HEK293 (cell line): ENCODE measurements around the gene POLR3E.
A peak's percentile ranks its signal among the peaks of the same experiment; 100 is the strongest.

Experiments used
- CTCF ChIA-PET: fragments of 350-600 bp; formaldehyde crosslinking; extraction: SDS; loops from one replicate; lab custom pipeline; 2021; ENCODE audit warnings: antibody characterized with exemption; lab: Yijun Ruan, JAX
- POLR2A ChIA-PET: fragments of 300-600 bp; formaldehyde crosslinking; extraction: SDS; loops from one replicate; lab custom pipeline; 2020; ENCODE audit warnings: antibody characterized with exemption, inconsistent platforms; lab: Yijun Ruan, JAX
- H3K27ac ChIP-seq: fragments of 200-500 bp; sonication (Bioruptor generic); 2 replicates; pipeline ENCODE4 v1.5.1; 2014; ENCODE audit warnings: low read depth, low read length, control low read depth, inconsistent platforms; ENCODE audit errors: extremely low read depth
- H3K36me3 ChIP-seq, 2 experiments: fragments of 200-500 bp in 1 of 2; sonication (Bioruptor generic) in 1 of 2; 1 replicate in 1 of 2; 2 replicates in 1 of 2; pipeline ENCODE4 v1.5.1; 2014 to 2017; ENCODE audit warnings: inconsistent platforms in 2 of 2, low read length in 2 of 2; ENCODE audit not compliant: control insufficient read depth in 2 of 2, insufficient read depth in 1 of 2
- H3K4me1 ChIP-seq: fragments of 200-500 bp; sonication (Bioruptor generic); 2 replicates; pipeline ENCODE4 v1.5.1; 2014; ENCODE audit warnings: mild to moderate bottlenecking, low read length, inconsistent platforms; ENCODE audit not compliant: control insufficient read depth, insufficient read depth
- H3K4me3 ChIP-seq: 2 replicates; pipeline ENCODE4 v1.5.1; 2011; ENCODE audit warnings: low read depth, mild to moderate bottlenecking, control low read depth, low read length, moderate library complexity
- H3K9me3 ChIP-seq: fragments of 200-500 bp; sonication (Bioruptor generic); 2 replicates; pipeline ENCODE4 v1.5.1; 2014; ENCODE audit warnings: low read depth, low read length, inconsistent platforms; ENCODE audit not compliant: control insufficient read depth, insufficient read depth
- BCL6B ChIP-seq: fragments of 450-650 bp; formaldehyde crosslinking; IDR thresholded peaks from 2 replicates; pipeline ENCODE4 v1.5.1; 2017; ENCODE audit warnings: missing biosample characterization, missing genetic modification characterization
- GFI1B ChIP-seq: fragments of 450-650 bp; formaldehyde crosslinking; IDR thresholded peaks from 2 replicates; pipeline ENCODE4 v1.5.1; 2016; ENCODE audit warnings: missing biosample characterization, missing genetic modification characterization
- HOXD13 ChIP-seq: sonication (generic); formaldehyde crosslinking; IDR thresholded peaks from 2 replicates; pipeline ENCODE4 v1.8.0; 2022; ENCODE audit warnings: missing genetic modification reagents, borderline replicate concordance
- KLF1 ChIP-seq: fragments of 450-650 bp; formaldehyde crosslinking; IDR thresholded peaks from 2 replicates; pipeline ENCODE4 v1.5.1; 2016; ENCODE audit warnings: missing biosample characterization, missing genetic modification characterization
- KLF8 ChIP-seq: fragments of 450-650 bp; formaldehyde crosslinking; IDR thresholded peaks from 2 replicates; pipeline ENCODE4 v1.5.1; 2016; ENCODE audit warnings: missing biosample characterization, missing genetic modification characterization
- PRDM10 ChIP-seq: fragments of 450-650 bp; formaldehyde crosslinking; IDR thresholded peaks from 2 replicates; pipeline ENCODE4 v1.5.1; 2016; ENCODE audit warnings: missing biosample characterization, missing genetic modification characterization
- ZFP69B ChIP-seq: fragments of 450-650 bp; formaldehyde crosslinking; IDR thresholded peaks from 2 replicates; pipeline ENCODE4 v1.5.1; 2016; ENCODE audit warnings: missing biosample characterization, missing genetic modification characterization
- ZNF16 ChIP-seq: fragments of 450-650 bp; formaldehyde crosslinking; IDR thresholded peaks from 2 replicates; pipeline ENCODE4 v1.5.1; 2016; ENCODE audit warnings: low read depth, missing biosample characterization, missing genetic modification characterization
- ZNF184 ChIP-seq: fragments of 450-650 bp; IDR thresholded peaks from 2 replicates; pipeline ENCODE4 v1.5.1; 2018; ENCODE audit warnings: missing biosample characterization, mild to moderate bottlenecking, missing genetic modification characterization
- ZNF23 ChIP-seq: fragments of 450-650 bp; formaldehyde crosslinking; IDR thresholded peaks from 2 replicates; pipeline ENCODE4 v1.5.1; 2016; ENCODE audit warnings: missing biosample characterization, missing genetic modification characterization, borderline replicate concordance
- ZNF302 ChIP-seq: fragments of 450-650 bp; formaldehyde crosslinking; IDR thresholded peaks from 2 replicates; pipeline ENCODE4 v1.5.1; 2016; ENCODE audit warnings: missing biosample characterization, missing genetic modification characterization, low read depth
- ZNF488 ChIP-seq: fragments of 450-650 bp; formaldehyde crosslinking; IDR thresholded peaks from 2 replicates; pipeline ENCODE4 v1.5.1; 2016; ENCODE audit warnings: missing biosample characterization, missing genetic modification characterization
- ZNF558 ChIP-seq: fragments of 450-650 bp; formaldehyde crosslinking; IDR thresholded peaks from 2 replicates; pipeline ENCODE4 v1.5.1; 2016; ENCODE audit warnings: missing biosample characterization, missing genetic modification characterization
- ZNF560 ChIP-seq: fragments of 450-650 bp; formaldehyde crosslinking; IDR thresholded peaks from 2 replicates; pipeline ENCODE4 v1.5.1; 2017; ENCODE audit warnings: missing biosample characterization, missing genetic modification characterization, borderline replicate concordance
- ZNF600 ChIP-seq: fragments of 450-650 bp; formaldehyde crosslinking; IDR thresholded peaks from 2 replicates; pipeline ENCODE4 v1.5.1; 2016; ENCODE audit warnings: missing biosample characterization, missing genetic modification characterization
- ZNF776 ChIP-seq: fragments of 450-650 bp; formaldehyde crosslinking; IDR thresholded peaks from 2 replicates; pipeline ENCODE4 v1.5.0; 2017; ENCODE audit warnings: missing biosample characterization, missing genetic modification characterization, borderline replicate concordance
- ZNF785 ChIP-seq: fragments of 450-650 bp; formaldehyde crosslinking; IDR thresholded peaks from 2 replicates; pipeline ENCODE4 v1.5.1; 2016; ENCODE audit warnings: missing biosample characterization, missing genetic modification characterization
- ZSCAN30 ChIP-seq: fragments of 450-650 bp; IDR thresholded peaks from 2 replicates; pipeline ENCODE4 v1.5.1; 2018; ENCODE audit warnings: missing biosample characterization, mild to moderate bottlenecking, missing genetic modification characterization, moderate library complexity
- TF ChIP-seq, protein P1 (sequence below): sonication (generic); formaldehyde crosslinking; IDR thresholded peaks from 2 replicates; pipeline ENCODE4 v1.8.1; 2022; ENCODE audit warnings: mild to moderate bottlenecking, moderate library complexity, missing genetic modification reagents
- TF ChIP-seq, protein P2 (sequence below): fragments of 450-650 bp; formaldehyde crosslinking; IDR thresholded peaks from 2 replicates; pipeline ENCODE4 v1.5.1; 2016; ENCODE audit warnings: missing biosample characterization, missing genetic modification characterization, borderline replicate concordance
- TF ChIP-seq, protein P3 (sequence below): fragments of 450-650 bp; formaldehyde crosslinking; IDR thresholded peaks from 2 replicates; pipeline ENCODE4 v1.5.1; 2017; ENCODE audit warnings: missing biosample characterization, missing genetic modification characterization

Gene POLR3E

DNA sequence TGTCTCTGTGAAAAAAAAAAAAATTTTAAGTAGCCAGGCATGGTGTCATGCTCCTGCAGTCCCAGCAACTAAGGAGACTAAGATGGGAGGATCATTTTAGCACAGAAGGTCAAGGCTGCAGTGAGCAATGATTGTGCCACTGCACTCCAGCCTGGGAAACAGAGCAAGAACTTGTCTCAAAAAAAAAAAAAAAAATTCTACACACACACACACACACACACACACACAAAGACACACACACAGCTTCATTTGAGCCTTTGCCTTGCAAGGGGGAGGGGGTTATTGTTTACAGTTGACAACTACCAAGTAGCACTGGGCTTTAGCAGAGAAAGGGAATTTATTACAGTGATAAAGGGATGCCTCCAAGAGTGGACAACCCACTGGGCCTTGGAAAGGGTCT lies 4.9 kb upstream of the POLR3E start (continued):
- no peak for TF ChIP-seq PRDM10 (tag by site-specific recombination)
- peak; percentile 41; the same call in 1 of the 2 replicates for TF ChIP-seq ZFP69B (tag by site-specific recombination)
- TF ChIP-seq, protein P1, sequence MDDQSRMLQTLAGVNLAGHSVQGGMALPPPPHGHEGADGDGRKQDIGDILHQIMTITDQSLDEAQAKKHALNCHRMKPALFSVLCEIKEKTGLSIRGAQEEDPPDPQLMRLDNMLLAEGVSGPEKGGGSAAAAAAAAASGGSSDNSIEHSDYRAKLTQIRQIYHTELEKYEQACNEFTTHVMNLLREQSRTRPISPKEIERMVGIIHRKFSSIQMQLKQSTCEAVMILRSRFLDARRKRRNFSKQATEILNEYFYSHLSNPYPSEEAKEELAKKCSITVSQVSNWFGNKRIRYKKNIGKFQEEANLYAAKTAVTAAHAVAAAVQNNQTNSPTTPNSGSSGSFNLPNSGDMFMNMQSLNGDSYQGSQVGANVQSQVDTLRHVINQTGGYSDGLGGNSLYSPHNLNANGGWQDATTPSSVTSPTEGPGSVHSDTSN (CRISPR knock-in tag), result no peak
- TF ChIP-seq ZNF16 (tag by site-specific recombination), result no peak

DNA sequence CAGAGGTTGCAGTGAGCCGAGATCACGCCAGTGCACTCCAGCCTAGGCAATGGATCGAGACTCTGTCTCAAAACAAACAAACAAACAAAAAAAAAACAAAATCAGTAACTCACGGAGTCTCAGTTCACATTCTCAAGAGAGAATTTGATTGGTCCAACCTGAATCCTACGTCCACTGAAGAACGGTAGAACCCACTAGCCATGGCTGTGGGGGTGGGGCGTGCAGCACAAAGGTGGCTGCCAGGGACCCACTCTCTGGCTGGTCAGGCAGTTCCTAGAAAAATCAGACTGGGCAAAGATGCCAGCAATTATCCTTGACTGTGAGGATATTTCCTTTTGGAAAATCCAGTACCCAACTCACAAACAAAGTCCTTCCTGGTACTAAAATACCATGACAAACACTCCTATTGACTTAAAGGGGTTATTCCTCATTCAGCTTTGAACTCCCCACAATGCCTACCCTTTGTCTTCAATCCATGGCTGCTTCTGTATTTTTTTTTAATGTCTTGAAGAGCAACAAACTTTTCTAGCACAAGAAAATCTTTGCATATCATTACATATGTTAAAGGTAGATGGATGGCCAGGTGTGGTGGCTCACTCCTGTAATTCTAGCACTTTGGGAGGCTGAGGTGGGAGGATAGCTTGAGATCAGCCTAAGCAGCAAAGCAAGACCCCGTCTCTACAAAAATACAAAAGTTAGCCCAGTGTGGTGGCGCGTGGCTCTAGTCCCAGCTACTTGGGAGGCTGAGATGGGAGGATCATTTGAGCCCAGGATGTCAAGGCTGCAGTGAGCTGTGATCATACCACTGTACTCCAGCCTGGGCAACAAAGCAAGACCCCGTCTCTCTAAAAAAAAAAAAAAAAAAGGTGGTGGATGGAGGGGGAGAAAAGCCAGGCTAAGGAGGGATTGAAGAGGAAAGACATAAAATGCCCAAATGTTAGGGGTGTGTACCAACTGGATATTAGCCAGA lies 3.8 kb upstream of the POLR3E start:
- Histone ChIP-seq H3K36me3 (no peaks in the 10 kb centered on the region), H3K4me3 (no peak overlapping the region), H3K9me3 (no peaks in the 10 kb centered on the region), H3K4me1 (no peaks in the 10 kb centered on the region), H3K27ac (no peak overlapping the region)
- ChIA-PET POLR2A (no interaction called here), CTCF (no interaction called here)
- no peak for TF ChIP-seq ZNF488 (tag by site-specific recombination)
- TF ChIP-seq, protein P2, sequence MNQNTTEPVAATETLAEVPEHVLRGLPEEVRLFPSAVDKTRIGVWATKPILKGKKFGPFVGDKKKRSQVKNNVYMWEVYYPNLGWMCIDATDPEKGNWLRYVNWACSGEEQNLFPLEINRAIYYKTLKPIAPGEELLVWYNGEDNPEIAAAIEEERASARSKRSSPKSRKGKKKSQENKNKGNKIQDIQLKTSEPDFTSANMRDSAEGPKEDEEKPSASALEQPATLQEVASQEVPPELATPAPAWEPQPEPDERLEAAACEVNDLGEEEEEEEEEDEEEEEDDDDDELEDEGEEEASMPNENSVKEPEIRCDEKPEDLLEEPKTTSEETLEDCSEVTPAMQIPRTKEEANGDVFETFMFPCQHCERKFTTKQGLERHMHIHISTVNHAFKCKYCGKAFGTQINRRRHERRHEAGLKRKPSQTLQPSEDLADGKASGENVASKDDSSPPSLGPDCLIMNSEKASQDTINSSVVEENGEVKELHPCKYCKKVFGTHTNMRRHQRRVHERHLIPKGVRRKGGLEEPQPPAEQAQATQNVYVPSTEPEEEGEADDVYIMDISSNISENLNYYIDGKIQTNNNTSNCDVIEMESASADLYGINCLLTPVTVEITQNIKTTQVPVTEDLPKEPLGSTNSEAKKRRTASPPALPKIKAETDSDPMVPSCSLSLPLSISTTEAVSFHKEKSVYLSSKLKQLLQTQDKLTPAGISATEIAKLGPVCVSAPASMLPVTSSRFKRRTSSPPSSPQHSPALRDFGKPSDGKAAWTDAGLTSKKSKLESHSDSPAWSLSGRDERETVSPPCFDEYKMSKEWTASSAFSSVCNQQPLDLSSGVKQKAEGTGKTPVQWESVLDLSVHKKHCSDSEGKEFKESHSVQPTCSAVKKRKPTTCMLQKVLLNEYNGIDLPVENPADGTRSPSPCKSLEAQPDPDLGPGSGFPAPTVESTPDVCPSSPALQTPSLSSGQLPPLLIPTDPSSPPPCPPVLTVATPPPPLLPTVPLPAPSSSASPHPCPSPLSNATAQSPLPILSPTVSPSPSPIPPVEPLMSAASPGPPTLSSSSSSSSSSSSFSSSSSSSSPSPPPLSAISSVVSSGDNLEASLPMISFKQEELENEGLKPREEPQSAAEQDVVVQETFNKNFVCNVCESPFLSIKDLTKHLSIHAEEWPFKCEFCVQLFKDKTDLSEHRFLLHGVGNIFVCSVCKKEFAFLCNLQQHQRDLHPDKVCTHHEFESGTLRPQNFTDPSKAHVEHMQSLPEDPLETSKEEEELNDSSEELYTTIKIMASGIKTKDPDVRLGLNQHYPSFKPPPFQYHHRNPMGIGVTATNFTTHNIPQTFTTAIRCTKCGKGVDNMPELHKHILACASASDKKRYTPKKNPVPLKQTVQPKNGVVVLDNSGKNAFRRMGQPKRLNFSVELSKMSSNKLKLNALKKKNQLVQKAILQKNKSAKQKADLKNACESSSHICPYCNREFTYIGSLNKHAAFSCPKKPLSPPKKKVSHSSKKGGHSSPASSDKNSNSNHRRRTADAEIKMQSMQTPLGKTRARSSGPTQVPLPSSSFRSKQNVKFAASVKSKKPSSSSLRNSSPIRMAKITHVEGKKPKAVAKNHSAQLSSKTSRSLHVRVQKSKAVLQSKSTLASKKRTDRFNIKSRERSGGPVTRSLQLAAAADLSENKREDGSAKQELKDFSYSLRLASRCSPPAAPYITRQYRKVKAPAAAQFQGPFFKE (tag by site-specific recombination), result no peak
- TF ChIP-seq ZNF23 (tag by site-specific recombination), result no peak
- no peak for TF ChIP-seq BCL6B (tag by site-specific recombination)
- no peak for TF ChIP-seq ZNF184 (tag by site-specific recombination)
- no peak for TF ChIP-seq HOXD13
- TF ChIP-seq KLF1 (tag by site-specific recombination), result no peak
- no peak for TF ChIP-seq ZNF558
- no peak for TF ChIP-seq GFI1B (tag by site-specific recombination)
- TF ChIP-seq ZNF785 (tag by site-specific recombination), result no peak
- no peak for TF ChIP-seq ZNF560 (tag by site-specific recombination)
- no peak for TF ChIP-seq KLF8 (tag by site-specific recombination)
- no peak for TF ChIP-seq ZNF776 (tag by site-specific recombination)
- no peak for TF ChIP-seq ZNF600
- TF ChIP-seq, protein P3, sequence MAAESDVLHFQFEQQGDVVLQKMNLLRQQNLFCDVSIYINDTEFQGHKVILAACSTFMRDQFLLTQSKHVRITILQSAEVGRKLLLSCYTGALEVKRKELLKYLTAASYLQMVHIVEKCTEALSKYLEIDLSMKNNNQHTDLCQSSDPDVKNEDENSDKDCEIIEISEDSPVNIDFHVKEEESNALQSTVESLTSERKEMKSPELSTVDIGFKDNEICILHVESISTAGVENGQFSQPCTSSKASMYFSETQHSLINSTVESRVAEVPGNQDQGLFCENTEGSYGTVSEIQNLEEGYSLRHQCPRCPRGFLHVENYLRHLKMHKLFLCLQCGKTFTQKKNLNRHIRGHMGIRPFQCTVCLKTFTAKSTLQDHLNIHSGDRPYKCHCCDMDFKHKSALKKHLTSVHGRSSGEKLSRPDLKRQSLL (tag by site-specific recombination), result no peak
- TF ChIP-seq ZSCAN30, result no peak
- TF ChIP-seq ZNF302 (tag by site-specific recombination), result no peak
